Smooth muscle cell (in vitro differentiated cells): Measurements from ENCODE around the gene ANKMY1. TPM values are rescaled to one million over a fixed set of nuclear protein-coding genes. Genes with fewer than 3 reads are reported as not detected.

Experiments
- DNase-seq: peaks from one replicate; lab custom pipeline; 2025; ENCODE audit not compliant: unreplicated experiment; lab: John Stamatoyannopoulos, UW
- H2AFZ ChIP-seq: fragments of 200-600 bp; sonication (generic); 2 replicates; pipeline ENCODE4 v1.6.0; 2016; ENCODE audit warnings: antibody characterized with exemption, low read depth, mild to moderate bottlenecking
- H3F3A ChIP-seq: fragments of 200-600 bp; sonication (generic); 2 replicates; pipeline ENCODE4 v1.6.0; 2017; ENCODE audit warnings: antibody characterized with exemption, low read depth
- H3K27ac ChIP-seq: fragments of 200-600 bp; sonication (generic); 2 replicates; pipeline ENCODE4 v1.5.1; 2016; ENCODE audit warnings: low read depth, mild to moderate bottlenecking
- H3K27me3 ChIP-seq: fragments of 200-600 bp; sonication (generic); 2 replicates; pipeline ENCODE4 v1.6.1; 2016; ENCODE audit warnings: low read depth, mild to moderate bottlenecking
- H3K36me3 ChIP-seq: fragments of 200-600 bp; sonication (generic); 2 replicates; pipeline ENCODE4 v1.5.1; 2016; ENCODE audit warnings: low read depth
- H3K4me1 ChIP-seq: fragments of 200-600 bp; sonication (generic); 2 replicates; pipeline ENCODE4 v1.5.1; 2016; ENCODE audit warnings: low read depth
- H3K4me2 ChIP-seq: fragments of 200-600 bp; sonication (generic); 2 replicates; pipeline ENCODE4 v1.6.0; 2016; ENCODE audit warnings: mild to moderate bottlenecking
- H3K4me3 ChIP-seq: fragments of 200-600 bp; sonication (generic); 2 replicates; pipeline ENCODE4 v1.5.1; 2016; ENCODE audit warnings: mild to moderate bottlenecking
- H3K79me2 ChIP-seq: fragments of 200-600 bp; sonication (generic); 2 replicates; pipeline ENCODE4 v1.6.0; 2016; ENCODE audit warnings: low read depth, mild to moderate bottlenecking
- H3K9ac ChIP-seq: fragments of 200-600 bp; sonication (generic); 2 replicates; pipeline ENCODE4 v1.6.0; 2016; ENCODE audit warnings: low read depth
- H3K9me3 ChIP-seq: fragments of 200-600 bp; sonication (generic); replicated peaks from 2 replicates; pipeline ENCODE4 v1.5.1; 2016; ENCODE audit warnings: low read depth
- H4K20me1 ChIP-seq: fragments of 200-600 bp; sonication (generic); 2 replicates; pipeline ENCODE4 v1.6.0; 2016; ENCODE audit warnings: low read depth
- WGBS: methylation state at CpG from one replicate; pipeline ENCODE4 v1.1.7; 2016; ENCODE audit warnings: low lambda C conversion rate; 5-methylcytosine and 5-hydroxymethylcytosine counted together
- polyA plus RNA-seq: library from polyadenylated mRNA; unstranded; fragments of >200 nt; fragmentation: Nextera tagmentation; extraction: Ambion mirVana; gene quantifications from 2 replicates; pipeline ENCODE4 v1.2.1, GENCODE V29; 2016
- total RNA-seq: library from RNA; depleted of rRNA; stranded (reverse); fragments of >200 nt; gene quantifications from 2 replicates; pipeline ENCODE4 v1.2.3, GENCODE V29; 2014
- TF ChIP-seq, protein P1 (sequence below): fragments of 200-600 bp; sonication (generic); IDR thresholded peaks from 2 replicates; pipeline ENCODE4 v1.5.1; 2017; ENCODE audit warnings: borderline replicate concordance, mild to moderate bottlenecking, antibody characterized with exemption; ENCODE audit not compliant: insufficient read depth, poor library complexity, severe bottlenecking

The ANKMY1 gene
- total and polyA plus RNA-seq, 2 experiments from 2014 or later, result 6.4 to 8.7 TPM

DNA sequence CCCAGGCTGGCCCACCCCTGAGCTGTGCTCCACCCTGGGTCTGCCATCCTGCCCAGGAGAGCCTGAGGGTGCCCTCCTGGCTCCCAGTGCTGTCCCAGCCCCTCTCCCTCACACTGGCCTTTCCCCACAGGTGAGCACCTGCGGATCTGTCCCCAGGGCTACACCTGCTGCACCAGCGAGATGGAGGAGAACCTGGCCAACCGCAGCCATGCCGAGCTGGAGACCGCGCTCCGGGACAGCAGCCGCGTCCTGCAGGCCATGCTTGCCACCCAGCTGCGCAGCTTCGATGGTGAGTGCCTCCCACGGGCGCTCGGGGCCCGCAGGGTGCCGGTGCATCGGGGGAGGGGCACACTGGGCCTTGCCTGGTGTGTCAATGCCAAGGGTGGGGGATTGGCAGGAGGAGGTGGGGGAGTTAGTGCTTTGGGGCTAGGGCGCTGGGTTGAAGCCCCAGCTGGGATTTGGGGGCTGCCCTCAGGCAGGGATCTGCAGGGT is 98.8 kb downstream of the ANKMY1 start:
- Histone ChIP-seq H3K4me1 (peaks cover 37% of the 10 kb centered on the region), H2AFZ (no peak overlapping the region), H3K4me2 (no peak overlapping the region), H3K4me3 (no peak overlapping the region), H4K20me1 (peaks cover 92% of the 10 kb centered on the region), H3K79me2 (peaks cover 4% of the 10 kb centered on the region), H3F3A (peaks cover 2% of the 10 kb centered on the region), H3K27me3 (peaks cover 20% of the 10 kb centered on the region), H3K36me3 (no peaks in the 10 kb centered on the region), H3K9ac (no peak overlapping the region), H3K9me3 (no peaks in the 10 kb centered on the region), H3K27ac (no peak overlapping the region)
- 96% methylated on average over 18 of the region's 18 CpGs for WGBS
- DNase-seq, result no peak
- TF ChIP-seq, protein P1, sequence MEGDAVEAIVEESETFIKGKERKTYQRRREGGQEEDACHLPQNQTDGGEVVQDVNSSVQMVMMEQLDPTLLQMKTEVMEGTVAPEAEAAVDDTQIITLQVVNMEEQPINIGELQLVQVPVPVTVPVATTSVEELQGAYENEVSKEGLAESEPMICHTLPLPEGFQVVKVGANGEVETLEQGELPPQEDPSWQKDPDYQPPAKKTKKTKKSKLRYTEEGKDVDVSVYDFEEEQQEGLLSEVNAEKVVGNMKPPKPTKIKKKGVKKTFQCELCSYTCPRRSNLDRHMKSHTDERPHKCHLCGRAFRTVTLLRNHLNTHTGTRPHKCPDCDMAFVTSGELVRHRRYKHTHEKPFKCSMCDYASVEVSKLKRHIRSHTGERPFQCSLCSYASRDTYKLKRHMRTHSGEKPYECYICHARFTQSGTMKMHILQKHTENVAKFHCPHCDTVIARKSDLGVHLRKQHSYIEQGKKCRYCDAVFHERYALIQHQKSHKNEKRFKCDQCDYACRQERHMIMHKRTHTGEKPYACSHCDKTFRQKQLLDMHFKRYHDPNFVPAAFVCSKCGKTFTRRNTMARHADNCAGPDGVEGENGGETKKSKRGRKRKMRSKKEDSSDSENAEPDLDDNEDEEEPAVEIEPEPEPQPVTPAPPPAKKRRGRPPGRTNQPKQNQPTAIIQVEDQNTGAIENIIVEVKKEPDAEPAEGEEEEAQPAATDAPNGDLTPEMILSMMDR, result no peak

- peaks cover 2% of the 10 kb centered on the region for H3F3A ChIP-seq
- H3K27me3 ChIP-seq, result peaks cover 24% of the 10 kb centered on the region
- H3K9ac ChIP-seq, result no peak overlapping the region
- no peaks in the 10 kb centered on the region for H3K9me3 ChIP-seq
- WGBS, result 73% methylated on average over 11 of the region's 16 CpGs
- peaks cover 4% of the 10 kb centered on the region for H3K79me2 ChIP-seq
- H3K4me3 ChIP-seq, result no peak overlapping the region
- no peak overlapping the region for H2AFZ ChIP-seq
- peaks cover 90% of the 10 kb centered on the region for H4K20me1 ChIP-seq
- no peak overlapping the region for H3K4me2 ChIP-seq
- no peak for DNase-seq
- H3K27ac ChIP-seq, result peak overlapping the region; percentile 54
- TF ChIP-seq, protein P1, result no peak
- peaks cover 40% of the 10 kb centered on the region for H3K4me1 ChIP-seq
- H3K36me3 ChIP-seq, result no peaks in the 10 kb centered on the region
Observed at GRCh38 chr2:240458044-240458899, 99.5 kb downstream of the ANKMY1 start.

GRCh38 chr2:240457223-240458043 is 100.4 kb downstream of the ANKMY1 start:
- TF ChIP-seq, protein P1, result no peak
- Histone ChIP-seq H3F3A (peaks cover 2% of the 10 kb centered on the region), H3K4me1 (peaks cover 40% of the 10 kb centered on the region), H3K79me2 (peaks cover 4% of the 10 kb centered on the region), H3K36me3 (no peaks in the 10 kb centered on the region), H2AFZ (no peak overlapping the region), H3K9me3 (no peaks in the 10 kb centered on the region), H4K20me1 (peaks cover 85% of the 10 kb centered on the region), H3K27me3 (peaks cover 24% of the 10 kb centered on the region), H3K4me2 (peak overlapping the region; percentile 36), H3K4me3 (no peak overlapping the region), H3K27ac (peak overlapping the region; percentile 54), H3K9ac (no peak overlapping the region)
- 64% methylated on average over 22 of the region's 22 CpGs for WGBS
- no peak for DNase-seq
